Fibroblast of the aortic adventitia (primary cell): ENCODE results near the gene CHD6. TPM values are rescaled to one million over a fixed set of nuclear protein-coding genes. Genes with fewer than 3 reads are reported as not detected.

Source experiments
- DNase-seq: peaks from one replicate; pipeline ENCODE4 v3.0.0-alpha.2; 2010; ENCODE audit warnings: low read depth
- H3K4me3 ChIP-seq: 2 replicates; pipeline ENCODE4 v1.5.1; 2011; ENCODE audit warnings: low read depth, mild to moderate bottlenecking, control low read depth, low read length, moderate library complexity
- total RNA-seq: library from RNA; depleted of rRNA; stranded (reverse); fragments of >200 nt; gene quantifications from 2 replicates; pipeline ENCODE4 v1.2.3, GENCODE V29; 2012; ENCODE audit warnings: low replicate concordance
- TF ChIP-seq, protein P1 (sequence below): IDR thresholded peaks from 2 replicates; pipeline ENCODE4 v1.5.1; 2011; ENCODE audit warnings: mild to moderate bottlenecking, low read length, control low read depth, inconsistent platforms; ENCODE audit not compliant: insufficient read depth

CHD6 gene
- total RNA-seq, 1 donor: 29.7 TPM

DNA sequence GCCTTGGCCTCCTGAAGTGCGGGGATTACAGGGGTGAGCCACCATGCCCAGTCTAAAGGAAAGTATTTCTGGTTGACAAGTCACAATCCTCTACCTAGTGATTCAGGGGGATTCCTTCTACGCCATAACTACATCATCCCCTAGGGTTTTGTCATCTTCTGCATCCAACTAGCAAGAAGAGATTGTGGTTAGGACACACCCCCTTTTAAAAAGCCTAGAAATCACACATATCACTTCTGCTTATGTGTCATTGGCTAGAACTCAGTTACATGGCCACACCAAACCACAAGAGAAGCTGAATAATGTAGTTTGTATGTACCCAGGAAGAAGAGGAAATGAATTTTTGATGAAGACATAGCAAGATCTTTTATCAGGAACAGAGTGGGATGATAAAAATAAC is 14.7 kb upstream of the CHD6 start:
- TF ChIP-seq, protein P1, sequence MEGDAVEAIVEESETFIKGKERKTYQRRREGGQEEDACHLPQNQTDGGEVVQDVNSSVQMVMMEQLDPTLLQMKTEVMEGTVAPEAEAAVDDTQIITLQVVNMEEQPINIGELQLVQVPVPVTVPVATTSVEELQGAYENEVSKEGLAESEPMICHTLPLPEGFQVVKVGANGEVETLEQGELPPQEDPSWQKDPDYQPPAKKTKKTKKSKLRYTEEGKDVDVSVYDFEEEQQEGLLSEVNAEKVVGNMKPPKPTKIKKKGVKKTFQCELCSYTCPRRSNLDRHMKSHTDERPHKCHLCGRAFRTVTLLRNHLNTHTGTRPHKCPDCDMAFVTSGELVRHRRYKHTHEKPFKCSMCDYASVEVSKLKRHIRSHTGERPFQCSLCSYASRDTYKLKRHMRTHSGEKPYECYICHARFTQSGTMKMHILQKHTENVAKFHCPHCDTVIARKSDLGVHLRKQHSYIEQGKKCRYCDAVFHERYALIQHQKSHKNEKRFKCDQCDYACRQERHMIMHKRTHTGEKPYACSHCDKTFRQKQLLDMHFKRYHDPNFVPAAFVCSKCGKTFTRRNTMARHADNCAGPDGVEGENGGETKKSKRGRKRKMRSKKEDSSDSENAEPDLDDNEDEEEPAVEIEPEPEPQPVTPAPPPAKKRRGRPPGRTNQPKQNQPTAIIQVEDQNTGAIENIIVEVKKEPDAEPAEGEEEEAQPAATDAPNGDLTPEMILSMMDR: no peak
- H3K4me3 ChIP-seq: no peak overlapping the region
- DNase-seq: peak; percentile 79

DNA sequence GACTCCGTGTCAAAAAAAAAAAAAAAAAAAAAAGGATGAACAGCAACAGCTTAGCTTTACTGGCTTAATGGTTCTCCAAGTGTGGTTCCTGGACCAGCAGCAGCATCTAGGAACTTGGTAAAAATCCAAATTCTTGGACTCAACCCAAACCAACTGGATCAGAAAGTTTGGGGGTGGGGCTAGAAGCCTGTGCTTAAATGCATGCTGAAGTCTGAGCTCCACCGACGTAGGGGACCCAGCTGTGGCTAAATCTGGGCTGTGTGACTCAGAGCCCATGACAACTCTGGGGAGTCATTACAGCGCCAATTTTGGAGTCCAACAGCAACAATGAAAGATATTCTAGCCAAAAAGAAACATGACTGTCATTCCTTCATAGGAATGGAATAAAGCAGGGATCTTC is 13.6 kb upstream of the CHD6 start:
- DNase-seq: peak; percentile 94
- TF ChIP-seq, protein P1: no peak
- no peak overlapping the region for H3K4me3 ChIP-seq

DNA sequence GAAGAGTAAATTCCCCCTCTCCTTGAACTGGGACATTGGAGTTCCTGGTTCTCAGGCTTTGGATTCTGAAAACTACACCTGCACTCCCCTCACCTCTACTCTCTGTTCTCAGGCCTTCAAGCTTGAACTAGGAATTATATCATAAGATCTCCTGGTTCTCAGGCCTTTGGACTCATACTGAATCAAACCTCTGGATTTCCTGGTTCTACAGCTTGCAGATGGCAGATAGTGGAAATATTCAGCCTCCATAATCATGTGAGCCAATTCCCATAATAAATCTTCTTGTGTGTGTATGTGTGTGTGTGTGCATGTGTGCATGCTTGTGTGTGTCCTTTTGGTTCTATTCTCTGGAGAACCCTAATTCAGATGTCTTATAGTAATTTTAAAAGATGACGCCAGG is 12.7 kb upstream of the CHD6 start:
- TF ChIP-seq, protein P1: no peak
- DNase-seq: no peak
- H3K4me3 ChIP-seq: no peak overlapping the region

DNA sequence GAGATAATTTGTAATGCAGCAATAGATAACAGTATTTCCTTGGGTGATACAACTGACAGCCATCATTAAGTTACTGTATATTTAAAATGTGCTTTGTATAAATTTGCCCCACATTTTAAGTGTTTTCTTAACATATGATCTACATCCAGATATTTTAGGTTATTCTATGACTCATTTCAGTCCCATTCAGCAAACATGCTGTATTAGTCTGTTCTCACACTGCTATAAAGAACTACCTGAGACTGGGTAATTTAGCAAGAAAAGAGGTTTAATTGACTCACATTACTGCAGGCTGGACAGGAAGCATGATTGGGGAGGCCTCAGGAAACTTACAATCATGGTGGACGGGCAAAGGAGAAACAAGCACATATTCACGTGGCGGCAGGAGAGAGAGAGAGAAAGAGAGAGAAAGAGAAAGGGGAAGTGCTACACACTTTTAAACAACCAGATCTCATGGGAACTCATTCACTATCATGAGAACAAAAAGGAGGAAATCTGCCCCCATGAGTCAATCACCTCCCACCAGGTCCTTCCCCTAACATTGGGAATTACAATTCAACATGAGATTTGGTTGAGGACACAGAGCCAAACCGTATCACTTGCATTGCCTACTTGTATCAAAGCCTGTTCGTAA is 9.6 kb upstream of the CHD6 start:
- H3K4me3 ChIP-seq: no peak overlapping the region
- DNase-seq: no peak
- TF ChIP-seq, protein P1: no peak

DNA sequence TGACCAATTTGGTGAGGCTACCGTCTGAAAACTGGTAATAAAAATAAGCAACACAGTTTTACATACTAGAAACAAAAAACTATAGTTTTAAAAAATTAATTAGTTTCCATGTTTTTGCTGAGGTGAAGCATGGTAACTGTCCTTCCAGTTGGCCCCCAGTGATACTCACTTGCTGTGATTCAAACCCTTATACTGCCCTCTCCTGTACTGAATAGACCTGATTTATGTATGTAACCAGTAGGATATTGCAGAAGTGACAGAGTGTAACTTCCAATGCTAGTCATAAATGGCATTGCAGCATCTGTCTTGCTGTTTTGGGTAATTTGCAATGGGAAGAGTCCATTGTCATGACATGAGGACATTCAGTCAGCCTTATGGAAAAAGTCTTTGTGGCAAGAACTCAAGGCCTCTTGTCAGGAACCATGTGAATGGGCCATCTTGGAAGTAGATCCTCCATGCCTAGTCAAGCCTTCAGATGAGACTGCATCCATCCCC is 8.9 kb upstream of the CHD6 start:
- DNase-seq: no peak
- no peak overlapping the region for H3K4me3 ChIP-seq
- TF ChIP-seq, protein P1: no peak

DNA sequence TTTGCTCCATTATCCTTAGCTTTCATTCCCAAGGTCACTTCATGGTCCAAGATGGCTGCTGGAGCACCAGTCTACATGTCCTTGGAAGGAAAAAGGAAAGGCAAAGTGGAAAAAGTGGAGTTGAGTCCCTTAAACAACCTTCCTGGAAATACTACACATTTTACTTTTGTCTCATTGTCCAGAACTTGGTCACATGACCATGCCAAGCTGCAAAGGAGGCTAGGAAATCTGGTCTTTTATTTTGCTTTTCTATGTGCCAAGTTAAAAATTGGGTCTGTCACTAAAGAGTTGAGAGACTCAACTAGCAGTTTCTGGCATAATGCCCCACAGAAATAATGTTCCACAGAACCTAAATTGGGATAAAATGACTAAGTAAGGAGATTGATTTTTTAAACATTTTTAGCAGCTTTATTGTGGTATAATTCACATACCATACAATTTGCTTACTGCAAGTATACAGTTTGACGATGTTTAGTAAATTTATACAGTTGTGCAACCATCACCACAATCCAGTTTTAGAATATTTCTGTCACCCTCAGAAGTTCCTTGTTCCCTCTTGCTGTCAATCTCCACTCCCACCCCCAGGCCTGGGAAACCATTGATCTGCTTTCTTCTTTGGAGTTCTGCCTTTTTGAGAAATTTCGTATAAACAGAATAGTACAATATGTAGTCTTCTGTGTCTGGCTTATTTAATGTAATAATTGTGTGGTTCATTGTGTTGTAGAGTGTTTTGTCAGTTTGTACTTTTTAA is 5.6 kb upstream of the CHD6 start:
- TF ChIP-seq, protein P1: no peak
- no peak overlapping the region for H3K4me3 ChIP-seq
- DNase-seq: no peak
